GM18907 (cell line): ENCODE measurements around the gene FUT1.
"Not testable (repeated sequence)": the region's sequence is repeated elsewhere in the genome, so short reads cannot be mapped to it uniquely, and the experiment has no call there.

Experiments used
- ATAC-seq: cut with Tn5 transposase; IDR thresholded peaks from one replicate; pipeline ENCODE4 v1.9.1; 2021; ENCODE audit warnings: mild to moderate bottlenecking, moderate library complexity; ENCODE audit not compliant: unreplicated experiment

The FUT1 gene

GRCh38 chr19:48752496-48753365, at the start of gene FUT1:
TSS of gene FUT1 (minus strand) at chr19:48752641. CDS start at chr19:48751281, 1,360 bp downstream.
- no peak for ATAC-seq

- no peak for ATAC-seq
Observed at GRCh38 chr19:48799358-48800300, 47.2 kb upstream of the FUT1 start.

- ATAC-seq = no peak
Observed at GRCh38 chr19:48798937-48799336, 46.5 kb upstream of the FUT1 start.

GRCh38 chr19:48797103-48797502, 44.7 kb upstream of the FUT1 start:
- no peak for ATAC-seq

- ATAC-seq = no peak
Observed at GRCh38 chr19:48796298-48797083, 44.0 kb upstream of the FUT1 start.

- ATAC-seq = no peak
Observed at GRCh38 chr19:48795685-48796070, 43.2 kb upstream of the FUT1 start.

DNA sequence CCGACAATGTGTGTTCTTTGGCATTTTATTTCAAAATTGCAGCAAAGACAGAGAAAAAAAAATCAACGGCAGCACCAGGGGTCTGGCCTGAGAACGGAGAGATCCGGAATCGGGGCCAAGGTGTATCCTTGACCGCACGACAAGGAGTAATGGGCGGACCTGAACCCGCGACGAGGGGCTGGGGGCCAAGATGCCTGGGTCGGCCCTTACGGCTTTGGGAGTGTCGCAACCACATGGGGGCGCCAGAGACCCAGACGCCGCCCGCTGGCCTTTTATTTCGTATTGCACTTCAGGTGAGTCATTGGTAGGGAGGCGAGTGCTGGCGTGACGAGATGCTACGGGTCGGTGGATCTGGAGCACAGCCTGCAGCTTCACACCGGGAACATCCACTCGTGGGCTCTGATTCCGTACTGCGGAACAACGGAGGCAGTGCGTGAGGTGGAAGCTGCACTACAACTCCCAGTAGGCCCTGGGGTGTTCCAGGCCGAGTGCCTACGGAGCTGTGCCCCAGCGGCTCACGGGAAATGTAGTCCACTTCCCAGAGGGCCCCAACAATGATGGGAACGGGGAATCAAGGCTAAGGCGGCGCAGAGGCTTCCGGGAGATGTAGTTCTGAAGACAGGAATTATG, 42.7 kb upstream of the FUT1 start:
- peak; percentile 74 for ATAC-seq

- ATAC-seq = no peak
Observed at GRCh38 chr19:48794291-48794690, 41.9 kb upstream of the FUT1 start.

GRCh38 chr19:48793271-48793670, 40.8 kb upstream of the FUT1 start:
- ATAC-seq = no peak

DNA sequence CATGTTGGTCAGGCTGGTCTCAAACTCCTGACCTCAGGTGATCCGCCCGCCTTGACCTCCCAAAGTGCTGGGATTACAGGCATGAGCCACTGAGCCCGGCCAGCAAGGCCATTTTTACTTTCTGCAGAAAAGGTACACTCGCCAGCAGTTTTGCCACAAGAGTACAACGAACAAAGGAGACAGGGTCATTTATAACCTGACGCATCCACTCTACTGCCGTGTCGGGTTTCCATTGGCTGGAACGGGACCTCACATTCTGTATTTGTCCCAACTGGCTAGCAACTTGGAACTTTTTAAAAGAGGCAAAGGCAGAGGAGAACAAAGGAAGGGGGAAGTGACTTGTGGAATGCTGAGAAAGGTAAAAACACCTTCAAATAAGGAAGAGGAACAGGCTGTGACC, 34.9 kb upstream of the FUT1 start:
- not testable (repeated sequence) for ATAC-seq

GRCh38 chr19:48786422-48786821, 34.0 kb upstream of the FUT1 start:
- not testable (repeated sequence) for ATAC-seq

DNA sequence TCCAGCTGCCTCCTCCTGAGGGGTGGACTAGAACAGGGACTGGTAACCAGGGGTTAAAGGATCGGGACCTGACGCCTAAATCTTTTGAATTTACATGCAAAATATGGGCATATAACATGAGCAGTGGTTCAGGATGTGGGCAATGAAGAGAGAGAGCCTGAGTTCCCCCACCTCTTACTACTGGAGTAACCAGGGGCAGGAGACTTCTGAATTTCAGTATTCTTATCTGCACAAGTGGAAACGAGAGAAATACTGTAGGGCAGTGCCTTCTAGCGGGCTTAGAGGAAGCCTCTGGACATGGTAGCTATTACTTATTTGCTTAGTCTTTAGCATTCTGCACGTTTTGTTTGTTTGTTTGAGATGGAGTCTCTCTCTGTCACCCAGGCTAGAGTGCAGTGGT, 32.1 kb upstream of the FUT1 start:
- ATAC-seq = no peak

GRCh38 chr19:48780631-48781391, 28.4 kb upstream of the FUT1 start:
- ATAC-seq = no peak

DNA sequence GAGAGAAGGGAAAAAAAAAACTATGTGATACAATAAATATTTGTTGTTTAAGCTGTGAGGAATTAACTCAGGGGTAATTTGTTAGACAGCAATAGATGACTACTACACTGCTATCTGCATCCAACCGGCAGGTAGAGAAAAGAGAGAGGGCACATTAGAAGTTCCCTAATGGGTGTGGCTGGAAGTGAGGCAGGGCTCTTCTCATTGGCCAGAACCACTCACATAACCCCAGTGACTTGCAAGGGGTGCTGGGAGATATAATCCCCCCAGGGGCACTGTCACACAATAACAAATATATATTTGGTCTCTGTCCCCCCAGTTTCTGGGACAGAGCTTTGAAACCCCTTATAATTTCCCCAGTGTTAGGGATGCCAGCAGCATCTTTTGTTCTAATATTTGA, 27.2 kb upstream of the FUT1 start:
- no peak for ATAC-seq

DNA sequence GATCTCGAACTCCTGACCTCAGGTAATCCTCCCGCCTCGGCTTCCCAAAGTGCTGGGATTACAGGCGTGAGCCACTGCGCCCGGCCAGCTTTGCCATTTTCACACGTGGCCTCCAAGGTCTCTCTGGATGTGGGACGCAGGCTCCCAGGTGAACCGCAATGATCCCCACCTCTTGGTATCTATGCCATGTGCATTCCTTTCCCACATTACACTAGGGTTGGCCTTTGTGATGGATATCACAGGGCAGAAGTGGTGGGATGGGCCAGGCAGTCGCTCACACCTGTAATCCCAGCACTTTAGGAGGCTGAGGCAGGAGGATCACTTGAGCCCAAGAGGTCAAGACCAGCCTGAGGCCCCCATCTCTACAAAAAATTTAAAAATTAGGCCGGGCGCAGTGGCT, 25.3 kb upstream of the FUT1 start:
- no peak for ATAC-seq

DNA sequence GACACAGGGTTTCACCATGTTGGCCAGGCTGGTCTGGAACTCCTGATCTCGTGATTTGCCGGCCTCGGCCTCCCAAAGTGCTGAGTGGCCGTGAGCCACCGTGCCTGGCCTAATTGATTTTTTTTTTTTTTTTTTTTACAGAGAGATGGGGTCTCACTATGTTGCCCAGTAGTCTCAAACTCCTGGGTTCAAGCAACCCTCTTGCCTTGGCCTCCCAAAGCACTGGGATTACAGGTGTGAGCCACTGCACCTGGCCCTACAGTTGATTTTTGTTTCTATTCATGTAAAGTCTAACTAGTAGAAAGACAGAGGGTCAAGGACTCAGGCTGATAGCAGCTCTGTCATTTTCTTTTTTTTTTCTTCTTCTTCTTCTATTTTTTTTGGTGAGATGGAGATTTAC, 24.7 kb upstream of the FUT1 start:
- no peak for ATAC-seq

GRCh38 chr19:48772503-48772953, 20.1 kb upstream of the FUT1 start:
- ATAC-seq = no peak

- no peak for ATAC-seq
Observed at GRCh38 chr19:48770734-48771472, 18.5 kb upstream of the FUT1 start.

DNA sequence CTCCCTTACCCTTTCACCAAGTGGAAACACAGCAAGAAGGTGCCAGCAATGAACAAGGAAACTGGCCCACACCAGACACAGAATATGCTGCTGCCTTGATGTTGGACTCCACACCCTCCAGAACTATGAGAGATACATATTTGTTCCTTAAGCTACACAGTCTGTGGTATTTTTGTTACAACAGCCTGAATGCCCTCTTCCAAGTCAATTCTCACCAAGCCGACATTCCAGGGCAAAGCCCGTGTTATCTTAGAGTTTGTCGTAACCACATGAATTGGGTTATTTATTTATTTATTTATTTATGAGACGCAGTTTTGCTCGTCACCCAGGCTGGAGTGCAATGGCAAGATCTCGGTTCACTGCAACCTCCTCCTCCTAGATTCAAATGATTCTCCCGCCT, 17.8 kb upstream of the FUT1 start:
- ATAC-seq = no peak
